Neural progenitor cell (in vitro differentiated cells): ENCODE results near the gene DNAJA2.

Experiments used
- EZH2 ChIP-seq: fragments of 200-600 bp; sonication (generic); IDR thresholded peaks from 2 replicates; pipeline ENCODE4 v1.6.1; 2017; ENCODE audit warnings: antibody characterized with exemption, mild to moderate bottlenecking, moderate library complexity
- TF ChIP-seq, protein P1 (sequence below): fragments of 200-600 bp; sonication (generic); IDR thresholded peaks from 2 replicates; pipeline ENCODE4 v1.5.1; 2017; ENCODE audit warnings: antibody characterized with exemption, mild to moderate bottlenecking

DNA sequence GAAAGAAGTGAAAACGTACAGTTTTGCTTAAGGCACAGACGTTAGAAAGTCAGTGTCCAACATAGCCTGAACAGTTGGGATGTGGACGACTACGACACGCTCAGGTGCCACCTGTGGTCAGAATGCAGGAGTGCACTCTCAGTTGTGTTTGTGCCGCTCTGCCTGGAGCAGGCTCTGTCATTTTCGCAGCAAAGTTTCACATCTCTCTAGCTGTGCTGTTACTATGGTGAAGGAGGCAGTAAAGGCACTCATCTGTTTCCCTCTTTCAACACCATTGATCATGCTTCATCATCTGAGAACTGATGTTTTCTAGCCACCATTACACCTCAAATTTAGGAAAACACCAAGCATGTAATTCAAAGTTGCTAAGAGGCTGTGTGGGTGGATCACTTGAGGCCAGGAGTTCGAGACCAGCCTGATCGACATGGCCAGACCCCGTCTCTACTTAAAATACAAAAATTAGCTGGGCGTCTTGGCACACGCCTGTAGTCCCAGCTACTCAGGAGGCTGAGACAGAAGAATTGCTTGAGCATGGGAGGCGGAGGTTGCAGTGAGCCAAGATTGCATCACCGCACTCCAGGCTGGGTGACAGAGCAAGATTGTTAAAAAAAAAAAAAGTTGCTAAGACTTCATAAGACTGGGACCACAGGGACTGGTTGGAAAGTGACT is 44.9 kb upstream of the DNAJA2 start:
- TF ChIP-seq, protein P1, sequence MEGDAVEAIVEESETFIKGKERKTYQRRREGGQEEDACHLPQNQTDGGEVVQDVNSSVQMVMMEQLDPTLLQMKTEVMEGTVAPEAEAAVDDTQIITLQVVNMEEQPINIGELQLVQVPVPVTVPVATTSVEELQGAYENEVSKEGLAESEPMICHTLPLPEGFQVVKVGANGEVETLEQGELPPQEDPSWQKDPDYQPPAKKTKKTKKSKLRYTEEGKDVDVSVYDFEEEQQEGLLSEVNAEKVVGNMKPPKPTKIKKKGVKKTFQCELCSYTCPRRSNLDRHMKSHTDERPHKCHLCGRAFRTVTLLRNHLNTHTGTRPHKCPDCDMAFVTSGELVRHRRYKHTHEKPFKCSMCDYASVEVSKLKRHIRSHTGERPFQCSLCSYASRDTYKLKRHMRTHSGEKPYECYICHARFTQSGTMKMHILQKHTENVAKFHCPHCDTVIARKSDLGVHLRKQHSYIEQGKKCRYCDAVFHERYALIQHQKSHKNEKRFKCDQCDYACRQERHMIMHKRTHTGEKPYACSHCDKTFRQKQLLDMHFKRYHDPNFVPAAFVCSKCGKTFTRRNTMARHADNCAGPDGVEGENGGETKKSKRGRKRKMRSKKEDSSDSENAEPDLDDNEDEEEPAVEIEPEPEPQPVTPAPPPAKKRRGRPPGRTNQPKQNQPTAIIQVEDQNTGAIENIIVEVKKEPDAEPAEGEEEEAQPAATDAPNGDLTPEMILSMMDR = peak; percentile 59
- TF ChIP-seq EZH2 = no peak
